Measurements from ENCODE around the gene VSTM4.

VSTM4 gene

DNA sequence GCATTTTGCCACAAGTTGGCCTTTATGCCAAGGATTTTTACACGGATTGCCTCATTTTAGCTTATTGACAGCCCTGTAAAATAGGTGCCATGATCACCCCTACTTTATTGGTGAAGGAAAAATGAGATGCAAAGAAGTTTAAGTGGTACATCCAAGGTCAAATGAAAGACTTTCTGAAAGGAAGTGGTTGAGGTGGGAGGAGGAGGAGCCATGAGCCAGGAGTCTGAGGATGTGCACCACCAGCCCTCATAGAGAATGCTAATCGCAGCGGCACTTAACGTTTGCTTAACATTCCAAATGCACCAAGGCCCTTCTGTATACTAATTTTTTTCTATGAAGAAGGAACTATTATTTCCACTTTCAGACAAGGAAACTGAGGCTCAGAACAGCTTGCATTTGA is 144.7 kb downstream of the VSTM4 start:
- DNase-seq (ENCODE audit: low read depth, low spot score): no peak
- no peak overlapping the region for H3K4me3 ChIP-seq (ENCODE audit: low read depth, low read length)
- ChIA-PET CTCF (interaction anchor here (1.5 kb wide), 1 partner anchor 11 kb away, joined by 4 read pairs; no protein-coding TSS in a partner anchor), POLR2A (no interaction called here)
- TF ChIP-seq, protein P1, sequence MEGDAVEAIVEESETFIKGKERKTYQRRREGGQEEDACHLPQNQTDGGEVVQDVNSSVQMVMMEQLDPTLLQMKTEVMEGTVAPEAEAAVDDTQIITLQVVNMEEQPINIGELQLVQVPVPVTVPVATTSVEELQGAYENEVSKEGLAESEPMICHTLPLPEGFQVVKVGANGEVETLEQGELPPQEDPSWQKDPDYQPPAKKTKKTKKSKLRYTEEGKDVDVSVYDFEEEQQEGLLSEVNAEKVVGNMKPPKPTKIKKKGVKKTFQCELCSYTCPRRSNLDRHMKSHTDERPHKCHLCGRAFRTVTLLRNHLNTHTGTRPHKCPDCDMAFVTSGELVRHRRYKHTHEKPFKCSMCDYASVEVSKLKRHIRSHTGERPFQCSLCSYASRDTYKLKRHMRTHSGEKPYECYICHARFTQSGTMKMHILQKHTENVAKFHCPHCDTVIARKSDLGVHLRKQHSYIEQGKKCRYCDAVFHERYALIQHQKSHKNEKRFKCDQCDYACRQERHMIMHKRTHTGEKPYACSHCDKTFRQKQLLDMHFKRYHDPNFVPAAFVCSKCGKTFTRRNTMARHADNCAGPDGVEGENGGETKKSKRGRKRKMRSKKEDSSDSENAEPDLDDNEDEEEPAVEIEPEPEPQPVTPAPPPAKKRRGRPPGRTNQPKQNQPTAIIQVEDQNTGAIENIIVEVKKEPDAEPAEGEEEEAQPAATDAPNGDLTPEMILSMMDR (IDR thresholded peaks at IDR 0.05; ENCODE audit: insufficient read depth, low read length, missing control alignments): no peak

DNA sequence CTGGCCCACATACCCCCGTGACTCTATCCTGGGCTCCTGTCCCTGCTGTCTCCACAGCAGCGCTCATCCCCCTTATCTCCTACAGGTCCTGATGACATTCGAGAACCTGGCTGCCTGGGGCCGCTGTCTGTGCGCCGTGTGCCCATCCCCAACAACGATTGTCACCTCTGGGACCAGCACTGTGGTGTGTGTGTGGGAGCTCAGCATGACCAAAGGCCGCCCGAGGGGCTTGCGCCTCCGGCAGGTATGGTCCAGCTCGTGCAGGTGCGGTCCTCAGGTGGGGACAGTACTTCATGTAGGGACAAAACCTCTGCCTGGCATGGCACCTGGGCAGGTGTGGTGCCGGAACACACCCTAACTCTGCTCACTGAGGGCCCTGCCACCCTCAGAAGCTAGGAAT is 145.3 kb downstream of the VSTM4 start:
- POLR2A ChIA-PET: no interaction called here
- TF ChIP-seq, protein P1 (IDR thresholded peaks at IDR 0.05; ENCODE audit: insufficient read depth, low read length, missing control alignments): no peak
- DNase-seq (ENCODE audit: low read depth, low spot score): no peak
- CTCF ChIA-PET: interaction anchor here (1.5 kb wide), 1 partner anchor 12 kb away, joined by 4 read pairs; no protein-coding TSS in a partner anchor
- H3K4me3 ChIP-seq (ENCODE audit: low read depth, low read length): no peak overlapping the region

DNA sequence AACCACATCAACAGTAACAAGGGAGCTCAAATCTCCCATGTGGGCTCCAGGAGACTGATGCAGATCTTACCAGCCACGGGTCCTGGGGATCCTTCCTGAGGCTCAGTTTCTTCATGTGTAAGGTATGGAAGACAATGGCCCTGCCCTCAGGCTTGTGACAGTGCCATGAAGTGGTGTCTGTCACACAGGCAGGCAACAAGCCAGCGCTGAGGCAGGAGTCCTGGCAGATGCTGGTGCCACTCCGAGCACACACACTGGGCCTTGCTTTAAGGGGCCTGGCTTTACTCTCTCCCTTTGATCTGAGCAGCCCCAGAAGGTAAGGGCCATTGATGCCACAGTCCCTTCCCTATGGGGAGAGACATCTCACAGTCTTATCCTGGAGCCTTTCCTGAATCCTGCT is 147.3 kb downstream of the VSTM4 start:
- CTCF ChIA-PET: no interaction called here
- no peak overlapping the region for H3K4me3 ChIP-seq (ENCODE audit: low read depth, low read length)
- POLR2A ChIA-PET: no interaction called here
- DNase-seq (ENCODE audit: low read depth, low spot score): no peak
- TF ChIP-seq, protein P1 (IDR thresholded peaks at IDR 0.05; ENCODE audit: insufficient read depth, low read length, missing control alignments): no peak

DNA sequence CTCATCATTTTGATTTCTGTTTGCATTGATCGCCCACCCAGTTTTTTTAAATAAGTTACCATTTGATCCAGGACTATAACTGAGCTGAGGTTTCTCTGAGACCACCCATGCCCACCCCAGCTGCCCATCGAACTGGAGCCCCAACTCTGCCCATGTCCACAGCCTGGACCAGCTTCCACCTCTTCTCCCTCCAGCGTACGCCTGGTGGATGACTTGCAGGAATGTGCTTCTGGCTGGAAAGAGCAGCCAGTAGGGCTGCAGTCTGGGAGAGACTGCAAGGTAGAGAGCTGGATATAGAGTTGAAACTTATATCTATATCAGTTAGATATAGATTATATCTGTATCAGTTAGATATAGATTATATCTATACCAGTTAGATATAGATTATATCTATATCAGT is 149.9 kb downstream of the VSTM4 start:
- TF ChIP-seq, protein P1 (IDR thresholded peaks at IDR 0.05; ENCODE audit: insufficient read depth, low read length, missing control alignments): no peak
- no peak for DNase-seq (ENCODE audit: low read depth, low spot score)
- H3K4me3 ChIP-seq (ENCODE audit: low read depth, low read length): no peak overlapping the region
- ChIA-PET CTCF (interaction anchor here (1.2 kb wide), 1 partner anchor 15 kb away, joined by 3 read pairs; no protein-coding TSS in a partner anchor), POLR2A (no interaction called here)
